G401.6 (cell line): Measurements from ENCODE around the gene SLC5A2.
"Not testable (repeated sequence)": the region's sequence is repeated elsewhere in the genome, so short reads cannot be mapped to it uniquely, and the experiment has no call there.

ENCODE experiments used
- FAIRE-seq: peaks from 2 replicates; lab custom pipeline; 2012; peaks lifted over from hg19 to GRCh38; lab: Jason Lieb, UNC

Gene SLC5A2

DNA sequence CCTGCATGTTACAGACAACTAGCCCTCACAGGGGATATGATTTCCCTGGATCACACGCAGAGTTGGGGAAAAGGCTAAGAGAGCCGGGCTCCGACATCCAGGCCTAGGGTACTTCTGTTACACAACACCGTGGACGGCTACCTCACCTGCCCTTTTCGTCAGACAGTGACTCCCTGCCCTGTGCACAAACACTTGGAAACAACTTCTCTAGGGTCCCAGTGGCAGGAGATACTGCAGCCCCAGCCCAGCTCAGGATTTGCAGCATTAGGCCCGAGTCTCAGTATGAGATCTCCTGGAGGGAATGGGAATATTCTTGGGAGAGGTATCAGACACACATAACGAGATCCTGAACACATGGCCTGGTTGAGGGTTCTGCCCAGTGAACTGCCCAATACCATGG, 17.0 kb downstream of the SLC5A2 start:
- no peak for FAIRE-seq

DNA sequence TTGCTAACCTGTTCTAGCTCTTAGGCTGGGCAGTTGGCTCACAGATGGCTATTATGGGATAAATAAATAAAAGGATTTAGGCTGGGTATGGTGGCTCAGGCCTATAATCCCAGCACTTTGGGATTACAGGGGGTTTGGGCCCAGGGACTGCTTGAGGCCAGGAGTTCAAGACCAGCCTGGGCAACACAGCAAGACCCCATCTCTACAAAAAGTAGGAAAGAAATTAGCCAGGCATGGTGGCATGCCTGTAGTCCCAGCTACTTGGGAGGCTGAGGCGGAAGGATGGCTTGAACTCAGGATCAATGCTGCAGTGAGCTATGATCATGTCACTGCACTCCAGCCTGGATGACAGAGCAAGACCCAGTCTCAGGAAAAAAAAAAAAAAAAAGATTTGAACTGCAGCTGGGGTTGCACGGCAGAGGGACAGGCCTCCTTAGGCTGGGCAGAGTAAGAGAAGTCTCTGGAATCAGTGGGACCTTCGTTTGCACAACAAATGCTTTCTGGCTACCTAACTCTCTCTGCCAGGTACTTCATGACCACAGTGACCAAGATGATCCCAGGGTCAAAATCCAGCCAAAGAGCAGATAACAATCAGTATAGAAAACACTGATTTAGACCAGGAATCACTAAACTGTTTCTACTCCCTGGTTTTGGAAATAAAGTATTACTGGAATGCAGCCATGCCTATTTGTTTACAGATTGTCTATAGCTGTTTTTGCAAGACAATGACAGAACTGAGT, 18.5 kb downstream of the SLC5A2 start:
- no peak for FAIRE-seq

DNA sequence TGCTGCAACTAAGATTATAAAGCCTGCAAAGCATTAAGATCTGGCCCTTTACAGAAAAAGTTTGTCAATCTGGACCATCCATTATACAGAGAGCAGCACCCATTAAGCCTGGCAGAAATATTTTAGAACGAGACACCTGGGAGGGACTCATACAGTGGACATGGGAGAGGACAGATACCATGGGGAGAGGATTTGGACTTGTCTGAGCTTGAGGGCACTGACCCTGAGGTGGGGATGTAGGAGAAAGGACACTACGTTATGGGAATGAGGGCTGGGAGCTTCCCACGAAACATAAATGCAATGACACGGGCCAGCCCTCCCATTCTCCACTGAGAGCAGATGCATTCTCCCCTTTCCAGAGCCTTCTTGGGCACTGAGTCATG, 19.0 kb downstream of the SLC5A2 start:
- FAIRE-seq, result no peak

DNA sequence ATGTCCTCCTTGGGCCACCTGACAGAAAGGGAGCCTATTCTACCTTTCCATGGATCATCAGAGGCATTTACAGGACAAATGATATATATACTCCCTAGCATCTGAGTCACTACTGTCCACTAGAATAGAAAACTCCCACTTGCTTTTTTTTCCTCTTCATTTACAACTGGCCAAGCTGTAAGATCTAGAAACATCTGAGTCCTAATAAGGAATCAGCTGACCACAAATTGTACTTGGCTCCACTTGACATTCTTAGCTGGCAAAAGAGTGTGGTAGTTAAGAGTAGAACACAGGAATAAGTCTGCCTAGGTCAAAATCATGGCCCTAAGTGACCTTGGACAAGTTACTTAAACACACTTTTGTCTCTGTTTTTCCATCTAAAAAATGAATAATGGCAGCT, 20.1 kb downstream of the SLC5A2 start:
- no peak for FAIRE-seq

DNA sequence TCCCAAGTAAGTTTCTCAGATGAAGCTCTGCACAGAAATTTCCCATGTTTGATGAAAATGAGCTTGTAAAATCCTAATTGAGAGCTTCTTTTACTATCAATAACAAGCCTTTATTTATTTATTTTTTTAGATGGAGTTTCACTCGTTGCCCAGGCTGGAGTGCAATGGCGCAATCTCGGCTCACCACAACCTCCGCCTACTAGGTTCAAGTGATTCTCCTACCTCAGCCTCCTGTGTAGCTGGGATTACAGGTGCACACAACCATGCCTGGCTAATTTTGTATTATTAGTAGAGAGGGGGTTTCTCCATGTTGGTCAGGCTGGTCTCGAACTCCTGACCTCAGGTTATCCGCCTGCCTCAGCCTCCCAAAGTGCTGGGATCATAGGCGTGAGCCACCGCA, 20.6 kb downstream of the SLC5A2 start:
- FAIRE-seq, result not testable (repeated sequence)

DNA sequence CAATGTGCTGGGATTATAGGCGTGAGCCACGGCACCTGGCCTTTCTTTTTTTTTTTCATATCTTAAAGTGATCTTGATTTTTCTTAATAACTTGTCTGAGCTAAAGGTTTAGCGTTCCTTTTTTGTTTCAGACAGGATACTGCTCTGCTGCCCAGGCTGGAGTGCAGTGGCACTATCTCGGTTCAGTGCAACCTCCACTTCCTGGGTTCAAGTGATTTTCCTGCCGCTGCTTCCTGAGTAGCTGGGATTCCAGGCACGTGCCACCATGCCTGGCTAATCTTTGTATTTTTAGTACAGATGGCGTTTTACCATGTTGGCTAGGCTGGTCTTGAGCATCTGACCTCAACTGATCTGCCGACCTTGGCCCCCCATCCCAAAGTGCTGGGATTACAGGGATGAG, 21.2 kb downstream of the SLC5A2 start:
- no peak for FAIRE-seq

DNA sequence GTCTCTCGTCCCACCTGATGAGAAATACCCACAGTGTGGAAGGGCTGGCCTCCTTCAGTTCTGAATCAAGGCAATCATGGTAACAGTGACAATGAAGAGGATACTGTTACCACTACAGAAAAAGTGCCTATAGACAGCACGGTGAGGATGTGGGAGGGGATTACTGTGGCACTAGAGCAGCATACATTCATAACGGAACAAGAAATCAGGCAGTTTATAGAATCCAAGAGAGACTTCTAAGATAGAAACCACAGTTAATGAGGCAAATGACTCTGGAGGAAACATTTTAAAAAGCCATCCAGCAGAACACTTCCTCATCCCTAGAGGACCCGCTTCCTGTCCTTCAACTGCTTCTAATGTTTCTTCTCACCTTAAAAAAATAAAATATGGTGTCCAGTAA, 22.6 kb downstream of the SLC5A2 start:
- no peak for FAIRE-seq

DNA sequence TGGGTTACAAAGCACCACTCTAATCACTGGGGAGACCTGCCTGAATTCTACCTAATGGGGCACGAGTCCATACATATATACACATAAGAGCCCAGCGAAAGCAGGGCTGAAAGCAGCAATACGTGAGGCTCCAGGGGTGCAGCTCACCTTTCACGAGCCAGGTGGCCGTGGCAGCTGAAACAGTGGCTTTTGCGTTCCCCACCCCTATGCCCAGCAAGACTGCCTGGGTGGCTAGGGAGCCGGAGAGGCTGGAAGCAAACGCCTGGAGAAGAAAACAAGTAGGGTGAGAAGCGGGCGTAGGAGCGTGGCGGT, 24.6 kb downstream of the SLC5A2 start:
- no peak for FAIRE-seq

DNA sequence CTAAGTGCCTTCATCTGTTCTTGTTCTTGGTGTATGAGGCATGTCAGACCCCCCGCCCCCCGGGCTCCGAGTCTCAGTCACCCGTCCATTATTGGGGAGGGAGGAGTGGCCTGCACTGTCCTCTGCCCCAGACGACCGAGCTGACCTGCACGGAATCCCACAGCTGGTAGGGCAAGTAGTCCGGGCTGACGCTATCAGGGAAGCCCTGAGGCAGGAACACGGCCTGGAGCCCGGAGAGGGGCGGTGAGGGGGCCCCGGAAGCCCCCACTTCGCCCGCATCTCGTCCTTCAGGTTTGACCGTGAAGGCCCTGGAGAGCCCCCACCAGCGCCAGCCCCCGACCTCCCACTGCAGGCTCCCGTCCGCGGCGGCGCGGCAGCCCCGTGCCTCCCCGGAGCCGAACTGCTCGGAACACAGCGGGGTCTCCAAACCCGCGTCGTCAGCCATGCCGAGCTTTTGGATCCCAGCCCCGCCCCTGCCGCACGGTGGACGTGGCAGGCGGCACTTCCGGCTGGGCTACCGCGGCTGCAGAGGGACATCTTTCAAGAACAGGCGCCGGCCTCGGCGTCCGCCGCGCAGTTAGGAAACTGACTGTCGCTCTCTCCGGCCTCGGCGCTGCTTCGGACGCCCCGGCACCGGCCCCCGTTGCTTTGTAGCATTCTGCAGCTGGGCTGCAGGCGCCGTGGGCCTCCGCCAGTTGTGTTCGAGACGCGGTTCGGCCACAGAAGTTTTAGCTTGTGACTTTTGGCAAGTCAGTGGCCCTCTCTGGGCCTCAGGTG, 25.2 kb downstream of the SLC5A2 start, which contains the start of gene RUSF1:
Gene RUSF1, minus strand, starts transcription at position 463 of the 777 bp plus-strand sequence. Its CDS starts 18 bp downstream, at position 445.
- FAIRE-seq, result no peak

DNA sequence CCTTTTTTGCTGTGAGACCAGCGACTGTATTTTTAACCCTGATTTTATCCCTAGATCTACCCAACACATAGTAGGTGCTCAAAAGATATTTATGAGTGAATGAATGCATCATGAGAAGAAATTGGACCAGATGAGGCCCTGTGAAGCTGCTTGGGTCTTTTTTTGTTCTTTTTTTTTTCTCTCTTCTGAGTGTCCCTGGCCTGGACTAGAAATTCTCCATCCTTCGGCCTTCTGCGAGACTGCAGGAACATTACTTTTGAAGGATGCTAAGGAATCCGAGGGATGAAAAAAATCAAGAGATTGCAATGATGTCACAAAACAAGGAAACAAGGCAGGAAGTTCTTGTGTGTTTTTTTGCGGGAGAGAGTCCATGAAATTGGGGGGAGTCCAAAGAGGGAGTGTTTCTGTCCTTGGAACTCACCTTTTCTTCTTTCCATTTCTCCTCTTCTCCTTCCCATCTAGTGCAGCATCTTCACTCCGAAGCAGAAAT, 25.8 kb downstream of the SLC5A2 start:
- FAIRE-seq, result no peak

DNA sequence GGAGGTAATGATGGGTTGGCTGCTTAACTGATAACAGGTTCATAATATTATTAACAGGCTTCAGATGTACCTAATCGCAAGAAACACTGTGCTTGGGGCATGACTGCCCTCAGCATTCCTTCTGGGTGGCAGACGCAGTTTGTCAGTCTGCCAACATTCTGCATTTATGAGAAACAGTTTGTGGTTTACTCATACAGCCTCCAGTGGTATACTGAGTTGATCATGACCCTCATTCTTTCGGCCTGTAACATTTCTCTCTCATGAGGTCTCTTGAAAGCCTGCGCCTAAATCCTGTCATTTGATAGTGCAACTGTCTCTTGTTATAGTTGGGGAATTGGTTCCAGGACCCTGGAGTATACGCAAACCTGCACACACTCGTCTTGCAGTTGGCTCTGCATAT, 30.2 kb downstream of the SLC5A2 start:
- FAIRE-seq, result no peak

DNA sequence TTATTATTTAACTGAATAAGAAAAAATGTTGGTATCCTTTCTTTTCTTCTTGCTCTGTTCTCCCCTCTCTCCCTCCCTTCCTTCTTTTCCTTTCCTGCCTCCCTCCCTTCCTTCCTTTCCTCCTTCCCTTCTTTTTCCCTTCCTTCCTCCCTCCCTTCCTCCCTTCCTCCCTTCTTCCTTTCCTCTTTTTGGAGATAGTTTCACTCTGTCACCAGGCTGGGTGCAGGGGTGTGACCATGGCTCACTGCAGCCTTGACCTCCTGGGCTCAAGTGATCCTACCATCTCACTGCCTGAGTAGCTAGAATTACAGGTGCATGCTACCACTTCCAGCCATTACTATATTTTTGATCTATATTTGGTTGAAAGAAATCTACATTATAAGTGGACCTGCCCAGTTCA, 31.0 kb downstream of the SLC5A2 start:
- FAIRE-seq, result no peak

DNA sequence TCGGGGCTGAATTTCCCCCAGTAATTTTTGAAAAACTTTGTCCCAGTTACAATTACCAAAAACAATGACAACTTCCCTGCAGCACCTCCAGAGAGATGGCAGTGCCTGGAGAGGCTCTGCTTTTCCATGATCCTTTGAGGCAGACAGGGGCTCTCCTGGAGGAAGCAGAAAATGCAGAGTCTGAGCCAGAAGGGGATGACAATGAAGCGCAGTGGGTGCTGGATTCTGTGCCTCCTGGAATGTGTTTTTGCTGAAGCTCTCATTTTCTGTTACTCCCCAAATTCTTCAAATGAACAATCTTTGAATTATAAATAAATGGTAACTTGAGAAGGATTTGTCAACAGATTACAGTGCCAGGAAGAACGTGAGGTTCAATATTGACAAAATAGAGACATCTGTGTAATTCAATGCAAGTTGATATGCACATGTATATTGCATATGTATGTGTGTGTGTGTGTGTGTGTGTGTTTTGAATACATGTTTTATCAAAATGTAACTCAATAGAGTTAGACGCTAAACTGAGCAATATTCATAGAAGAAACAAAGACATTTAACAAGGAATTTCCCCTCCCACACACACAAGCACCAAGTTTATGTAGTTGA, 35.0 kb downstream of the SLC5A2 start:
- FAIRE-seq, result no peak

DNA sequence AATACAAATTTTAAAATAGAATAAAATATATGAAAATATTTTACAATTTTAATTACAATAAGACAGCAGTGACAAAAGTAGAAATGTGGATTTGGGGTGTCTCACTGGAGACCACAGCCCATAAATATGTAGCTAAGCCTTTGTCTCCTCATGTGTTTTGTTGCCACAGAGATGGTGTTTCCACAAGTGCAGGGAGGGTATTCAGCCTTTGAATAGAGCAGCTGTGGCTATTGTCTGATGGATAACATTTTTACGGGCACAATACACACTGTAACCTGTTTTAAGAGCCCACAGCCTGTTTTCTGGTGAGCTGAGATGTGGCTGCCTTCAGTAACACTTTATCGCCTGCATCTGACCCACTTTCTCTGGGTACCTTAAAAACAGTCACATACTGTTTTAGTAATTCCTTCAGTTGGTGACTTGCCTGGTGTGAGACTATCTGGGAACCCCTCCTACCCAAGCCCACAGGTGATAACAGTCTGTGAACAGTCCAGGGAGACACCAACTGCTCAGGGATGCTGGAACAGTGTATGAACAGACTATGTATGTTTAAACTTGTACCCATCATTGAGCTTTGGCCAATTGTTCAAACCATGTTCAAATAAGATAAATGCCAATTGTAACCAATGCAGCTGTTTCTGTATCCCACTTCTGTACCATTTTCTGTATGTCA, 37.0 kb downstream of the SLC5A2 start:
- FAIRE-seq, result no peak

DNA sequence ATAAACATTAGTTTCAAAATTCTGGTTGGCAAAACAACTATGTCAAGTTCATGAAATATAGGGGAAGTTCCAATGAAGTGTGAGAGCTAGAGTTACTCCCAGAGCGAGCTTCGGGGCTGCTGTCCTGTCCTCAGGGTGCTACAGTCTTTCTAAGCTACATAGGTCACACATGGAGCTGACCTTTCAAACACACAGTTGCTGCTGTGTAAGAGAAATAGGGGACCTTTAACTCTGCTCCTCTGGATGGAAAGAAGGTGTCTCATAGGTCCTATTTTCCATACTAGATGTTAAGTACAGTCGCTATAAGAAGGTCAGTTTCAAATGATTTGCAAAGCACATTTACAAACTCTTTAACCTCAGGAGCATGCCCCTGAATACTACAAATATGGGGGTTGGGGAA, 38.4 kb downstream of the SLC5A2 start:
- no peak for FAIRE-seq

DNA sequence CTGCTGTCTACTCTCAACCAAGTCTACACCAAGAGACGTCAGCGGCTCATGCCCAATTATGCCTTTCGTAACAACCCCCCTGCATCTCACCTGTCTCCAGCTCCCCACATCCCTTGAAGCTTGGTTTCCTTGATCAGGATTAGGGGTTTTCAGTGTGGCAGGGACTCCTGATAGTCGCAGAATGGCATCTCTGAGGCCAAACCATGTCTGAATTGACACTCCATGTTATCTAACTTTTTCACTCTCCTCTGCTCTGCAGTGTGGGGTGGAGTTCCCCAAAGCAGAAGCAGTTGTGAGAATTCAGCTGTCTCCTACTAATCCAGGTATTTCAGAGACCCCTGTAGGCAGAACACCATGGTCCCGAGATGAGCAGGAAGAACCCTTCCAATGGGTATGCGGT, 39.1 kb downstream of the SLC5A2 start:
- no peak for FAIRE-seq

DNA sequence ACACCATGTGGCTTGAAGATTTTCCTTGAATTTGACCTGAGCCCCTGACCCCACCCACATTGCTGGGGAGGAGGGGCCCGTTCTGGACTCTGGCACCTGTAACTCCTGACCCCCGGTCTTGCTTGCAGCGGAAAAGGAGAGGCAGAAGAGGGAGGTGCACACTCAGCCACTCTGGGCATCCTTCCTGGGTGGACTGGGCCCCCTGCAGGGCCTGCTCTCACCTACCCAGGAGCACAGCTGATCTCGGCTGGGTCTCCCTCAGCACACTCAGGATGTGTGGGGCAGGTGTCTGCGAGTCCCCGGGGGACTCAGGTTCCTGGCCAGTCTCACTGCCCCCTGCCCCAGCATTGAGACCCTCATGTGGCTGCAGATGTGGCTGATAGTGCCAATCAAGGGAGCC, 40.8 kb downstream of the SLC5A2 start:
- FAIRE-seq, result not testable (repeated sequence)

DNA sequence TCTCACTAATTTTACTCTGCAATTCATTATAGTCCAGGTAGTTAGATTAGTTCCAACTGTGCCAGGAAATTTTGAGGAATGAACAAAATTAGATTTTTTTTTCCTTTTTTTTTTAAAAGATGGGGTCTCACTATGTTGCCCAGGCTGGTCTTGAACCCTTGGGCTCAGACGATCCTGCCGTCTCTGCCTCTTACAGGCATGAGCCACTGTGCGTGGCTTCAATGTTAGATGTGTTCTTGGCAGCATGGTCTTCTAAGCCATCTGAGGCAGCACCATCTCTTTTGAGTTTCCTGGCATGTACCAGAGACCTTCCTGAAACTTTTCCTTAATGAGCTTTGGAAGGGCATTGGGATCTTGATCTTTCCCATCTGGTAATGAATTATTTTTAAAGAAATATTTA, 42.2 kb downstream of the SLC5A2 start:
- FAIRE-seq, result no peak

DNA sequence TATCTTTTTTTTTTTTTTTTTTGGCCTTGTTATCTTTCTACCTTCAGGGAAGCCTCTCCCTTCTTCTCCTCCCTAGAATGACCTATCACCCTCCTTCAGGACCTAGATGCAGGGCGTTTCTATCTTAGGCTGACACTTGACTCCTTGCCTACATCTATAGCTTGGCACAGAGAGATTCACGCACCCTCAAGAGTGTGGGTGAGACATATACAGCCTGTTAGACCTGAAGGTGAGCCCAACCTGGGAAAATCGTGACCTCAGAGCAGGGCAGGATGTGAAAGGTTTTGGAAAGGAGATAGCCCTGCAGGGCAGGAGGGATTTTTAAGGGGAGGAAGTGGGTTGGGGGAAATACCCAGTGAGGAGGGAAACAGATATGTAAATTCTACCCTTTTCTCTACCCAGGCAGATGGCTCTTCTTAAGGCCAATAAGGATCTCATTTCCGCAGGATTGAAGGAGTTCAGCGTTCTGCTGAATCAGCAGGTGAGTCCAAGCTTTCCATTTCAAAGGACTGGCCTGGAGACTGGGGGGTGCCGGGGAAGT, 44.9 kb downstream of the SLC5A2 start, which contains the start of gene AHSP:
Gene AHSP, plus strand, starts transcription at position 167 of the 541 bp plus-strand sequence. Its CDS starts 240 bp downstream, at position 407.
- FAIRE-seq, result no peak

DNA sequence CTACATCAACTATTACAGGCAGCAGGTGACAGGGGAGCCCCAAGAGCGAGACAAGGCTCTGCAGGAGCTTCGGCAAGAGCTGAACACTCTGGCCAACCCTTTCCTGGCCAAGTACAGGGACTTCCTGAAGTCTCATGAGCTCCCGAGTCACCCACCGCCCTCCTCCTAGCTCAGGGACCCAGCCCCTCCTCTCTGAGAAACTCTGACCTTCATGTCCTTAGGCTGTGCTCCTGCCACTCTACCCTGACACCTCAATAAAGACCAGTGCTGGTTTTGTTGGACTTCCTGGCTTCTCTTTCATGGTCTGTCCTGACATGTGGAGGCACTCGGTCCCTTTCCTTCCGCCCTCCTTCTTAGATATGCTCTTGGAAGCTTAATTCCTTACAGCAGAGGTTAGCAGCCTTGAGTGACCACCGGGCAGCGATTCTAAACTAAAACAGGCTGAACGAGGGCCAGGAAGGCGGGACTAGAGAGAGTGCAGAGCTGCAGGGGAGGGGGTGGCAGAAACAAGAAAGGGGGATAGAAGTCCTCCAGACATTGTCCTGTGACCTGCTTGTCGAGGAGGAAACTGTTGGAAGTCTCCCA, 45.7 kb downstream of the SLC5A2 start:
- no peak for FAIRE-seq

DNA sequence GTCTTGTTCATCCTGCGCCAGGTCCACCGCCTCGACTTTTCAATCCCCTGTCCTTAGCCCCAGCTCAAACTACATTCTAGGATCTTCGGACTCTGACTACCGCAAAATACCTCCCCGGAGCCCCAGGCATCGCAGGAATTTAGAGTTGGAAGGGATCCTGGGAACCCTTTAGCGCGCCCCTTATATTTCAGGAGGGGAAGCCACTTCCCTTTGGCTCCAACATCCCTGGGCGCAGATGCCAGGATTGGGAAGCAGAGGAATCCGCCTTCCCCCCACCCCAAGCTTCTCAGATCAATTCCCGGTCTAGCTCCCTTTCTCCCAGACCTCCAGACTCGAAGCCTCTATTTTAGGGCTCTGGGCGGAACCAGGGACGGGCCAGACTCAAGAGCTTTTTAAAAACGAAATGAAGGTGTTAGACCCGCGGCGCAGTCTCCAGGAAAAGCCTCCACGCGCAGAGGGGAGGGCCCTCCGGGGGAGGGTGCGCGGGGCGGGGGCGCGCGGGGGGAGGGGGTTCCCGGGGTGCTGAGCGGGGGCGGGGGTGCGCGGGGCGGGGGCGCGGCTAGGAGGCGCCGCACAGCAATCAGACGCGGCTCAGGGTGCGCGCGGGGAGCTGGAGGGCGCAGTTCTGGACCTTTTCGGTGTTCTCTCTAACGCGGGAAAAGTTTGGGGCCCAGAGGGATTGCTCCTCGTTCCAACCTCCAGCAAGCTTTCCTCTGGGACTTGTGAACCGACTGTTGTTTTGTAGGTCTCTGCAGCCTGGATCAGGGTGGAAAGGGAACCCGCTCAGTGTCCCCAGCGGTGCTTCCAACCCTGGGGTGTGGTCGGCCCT, 46.4 kb downstream of the SLC5A2 start:
- no peak for FAIRE-seq
